Superior temporal gyrus (tissue), 1 donor: ENCODE results near the gene MRPL17.

Experiments used
- DNase-seq: peaks from one replicate; pipeline ENCODE4 v3.0.0-alpha.2; 2016; ENCODE audit errors: extremely low spot score

The MRPL17 gene

GRCh38 chr11:6633422-6634408 is 49.4 kb downstream of the MRPL17 start:
- DNase-seq: no peak

GRCh38 chr11:6632116-6633073 is 50.7 kb downstream of the MRPL17 start:
- DNase-seq: no peak

- no peak for DNase-seq
Observed at GRCh38 chr11:6631361-6631890, 51.7 kb downstream of the MRPL17 start.

GRCh38 chr11:6630632-6631291 is 52.4 kb downstream of the MRPL17 start:
- DNase-seq: no peak
